GM20000 (cell line): ENCODE data around the gene NRDC.

ENCODE experiments used
- DNase-seq: peaks from one replicate; pipeline ENCODE4 v3.0.0; 2012; ENCODE audit warnings: low spot score
- TF ChIP-seq, protein P1 (sequence below): IDR thresholded peaks from 2 replicates; pipeline ENCODE4 v1.5.1; 2012; ENCODE audit warnings: mild to moderate bottlenecking, control low read depth; ENCODE audit errors: extremely low read depth, missing control alignments

Gene NRDC

DNA sequence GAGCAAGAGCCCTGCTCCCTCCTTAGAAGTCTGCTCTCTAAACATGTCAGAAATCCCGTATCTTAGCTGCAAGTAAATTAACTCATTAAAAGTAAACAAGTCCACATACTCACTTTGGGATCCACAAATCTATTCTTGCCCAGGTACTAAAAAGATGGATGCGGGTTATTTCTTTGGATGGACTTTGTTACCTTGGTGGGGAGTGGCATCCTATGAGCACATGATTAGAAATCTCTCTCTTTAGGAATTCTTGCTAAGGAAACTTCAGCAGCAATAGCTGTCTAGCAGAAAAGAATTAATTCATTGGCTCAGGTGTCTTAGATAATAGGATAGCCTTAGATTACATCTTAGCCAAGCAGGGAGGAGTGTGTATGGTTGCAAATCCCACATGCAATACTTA, 25.2 kb downstream of the NRDC start:
- TF ChIP-seq, protein P1, sequence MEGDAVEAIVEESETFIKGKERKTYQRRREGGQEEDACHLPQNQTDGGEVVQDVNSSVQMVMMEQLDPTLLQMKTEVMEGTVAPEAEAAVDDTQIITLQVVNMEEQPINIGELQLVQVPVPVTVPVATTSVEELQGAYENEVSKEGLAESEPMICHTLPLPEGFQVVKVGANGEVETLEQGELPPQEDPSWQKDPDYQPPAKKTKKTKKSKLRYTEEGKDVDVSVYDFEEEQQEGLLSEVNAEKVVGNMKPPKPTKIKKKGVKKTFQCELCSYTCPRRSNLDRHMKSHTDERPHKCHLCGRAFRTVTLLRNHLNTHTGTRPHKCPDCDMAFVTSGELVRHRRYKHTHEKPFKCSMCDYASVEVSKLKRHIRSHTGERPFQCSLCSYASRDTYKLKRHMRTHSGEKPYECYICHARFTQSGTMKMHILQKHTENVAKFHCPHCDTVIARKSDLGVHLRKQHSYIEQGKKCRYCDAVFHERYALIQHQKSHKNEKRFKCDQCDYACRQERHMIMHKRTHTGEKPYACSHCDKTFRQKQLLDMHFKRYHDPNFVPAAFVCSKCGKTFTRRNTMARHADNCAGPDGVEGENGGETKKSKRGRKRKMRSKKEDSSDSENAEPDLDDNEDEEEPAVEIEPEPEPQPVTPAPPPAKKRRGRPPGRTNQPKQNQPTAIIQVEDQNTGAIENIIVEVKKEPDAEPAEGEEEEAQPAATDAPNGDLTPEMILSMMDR = no peak
- no peak for DNase-seq

DNA sequence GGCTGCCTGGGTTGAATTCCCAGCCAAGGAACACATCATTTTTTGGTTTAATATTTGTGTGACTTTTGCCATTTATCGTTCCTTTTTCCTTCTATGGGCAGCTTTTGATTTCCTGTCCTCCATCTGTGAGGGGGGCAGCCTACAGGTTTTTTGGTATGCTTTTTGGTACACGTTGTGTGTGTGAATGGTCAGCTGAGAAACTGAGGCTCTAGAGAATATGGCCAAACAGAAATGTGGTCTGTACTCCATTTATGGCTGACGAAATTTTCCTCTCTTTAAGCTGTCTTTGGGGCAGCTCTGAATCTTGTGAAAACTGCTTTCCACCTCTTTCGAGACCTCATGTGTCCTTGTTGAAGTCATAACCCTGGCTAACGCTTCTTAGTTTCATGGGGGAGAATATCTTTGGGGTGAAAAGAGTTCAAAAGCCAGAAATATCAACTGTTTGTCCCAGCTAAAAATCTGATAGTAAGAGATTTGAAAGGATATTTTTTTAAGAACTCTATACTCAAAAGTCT, 26.6 kb downstream of the NRDC start:
- TF ChIP-seq, protein P1 = no peak
- no peak for DNase-seq

DNA sequence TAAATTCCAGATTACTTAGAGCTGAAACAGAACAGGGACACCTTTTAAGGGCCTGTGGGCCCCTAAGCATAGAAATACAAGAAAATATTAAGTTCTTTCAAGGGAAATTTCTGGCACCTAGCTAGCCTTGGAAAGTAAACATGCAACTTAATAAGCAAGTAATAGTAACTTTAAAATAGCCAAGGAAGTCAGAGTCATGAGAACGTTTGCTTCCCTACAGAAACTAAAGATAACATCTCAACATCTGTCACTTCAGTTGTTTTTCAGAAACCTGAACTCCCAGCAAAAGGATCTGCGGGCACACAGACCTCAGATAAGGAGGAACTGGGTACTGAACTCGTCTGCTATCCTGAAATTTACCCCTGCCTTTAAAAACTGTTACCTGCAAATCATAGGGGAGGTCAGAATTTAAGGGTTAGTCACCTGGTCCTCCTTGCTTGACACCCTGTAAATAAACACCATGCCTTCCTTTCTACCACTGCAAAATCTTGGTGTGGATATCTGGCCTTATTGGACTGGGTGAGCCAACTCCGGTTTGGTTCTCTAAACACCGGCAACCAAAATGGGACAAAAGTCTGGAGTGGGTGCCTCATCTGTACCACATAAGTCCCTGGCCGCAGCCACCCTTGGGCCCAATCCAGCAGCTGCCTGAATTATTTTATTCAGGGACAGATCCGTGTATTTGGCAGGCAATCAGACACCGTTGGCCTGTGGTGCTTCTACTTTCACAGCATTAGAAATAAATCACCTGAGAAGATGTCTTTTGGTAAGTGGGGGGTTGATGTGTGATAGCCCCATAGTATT, 27.9 kb downstream of the NRDC start:
- TF ChIP-seq, protein P1 = no peak
- DNase-seq = no peak

DNA sequence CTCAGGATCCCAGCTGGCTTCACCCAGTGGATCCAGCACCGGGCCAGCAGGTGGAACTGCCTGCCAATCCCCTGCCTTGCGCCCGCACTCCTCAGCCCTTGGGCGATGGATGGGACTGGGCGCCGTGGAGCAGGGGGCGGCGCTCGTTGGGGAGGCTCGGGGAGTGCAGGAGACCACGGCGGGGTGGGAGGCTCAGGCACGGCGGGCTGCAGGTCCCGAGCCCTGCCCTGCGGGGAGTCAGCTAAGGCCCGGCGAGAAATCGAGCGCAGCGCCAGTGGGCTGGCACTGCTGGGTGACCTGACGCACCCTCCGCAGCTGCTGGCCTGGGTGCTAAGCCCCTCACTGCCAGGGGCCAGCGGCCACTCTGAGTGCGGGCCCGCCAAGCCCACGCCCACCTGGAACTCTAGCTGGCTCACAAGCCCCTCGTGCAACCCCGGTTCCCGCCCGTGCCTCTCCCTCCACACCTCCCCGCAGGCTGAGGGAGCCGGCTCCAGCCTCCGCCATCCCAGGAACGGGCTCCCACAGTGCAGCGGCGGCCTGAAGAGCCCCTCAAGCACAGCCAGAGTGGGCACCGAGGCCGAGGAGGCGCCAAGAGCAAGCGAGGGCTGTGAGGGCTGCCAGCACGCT, 31.1 kb downstream of the NRDC start:
- no peak for DNase-seq
- TF ChIP-seq, protein P1 = no peak

DNA sequence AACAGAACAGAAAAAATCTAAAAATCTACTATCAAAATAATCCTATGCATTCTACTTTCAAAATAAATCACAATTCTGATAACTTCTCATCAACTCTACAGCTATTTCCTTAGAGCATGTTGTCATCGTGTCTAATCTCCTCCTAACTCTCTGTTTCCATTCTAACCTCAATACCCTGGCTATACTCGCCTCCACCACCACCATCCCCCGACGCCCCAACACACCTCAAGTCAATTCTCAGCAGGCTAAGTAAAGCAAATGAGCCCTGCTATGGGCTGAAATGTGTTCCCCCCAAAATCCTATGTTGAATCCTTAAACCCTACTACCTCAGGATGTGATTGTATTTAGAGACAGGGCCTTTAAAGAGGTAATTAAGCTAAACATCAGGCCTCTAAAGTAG, 34.6 kb downstream of the NRDC start:
- TF ChIP-seq, protein P1 = no peak
- peak; percentile 46 for DNase-seq

DNA sequence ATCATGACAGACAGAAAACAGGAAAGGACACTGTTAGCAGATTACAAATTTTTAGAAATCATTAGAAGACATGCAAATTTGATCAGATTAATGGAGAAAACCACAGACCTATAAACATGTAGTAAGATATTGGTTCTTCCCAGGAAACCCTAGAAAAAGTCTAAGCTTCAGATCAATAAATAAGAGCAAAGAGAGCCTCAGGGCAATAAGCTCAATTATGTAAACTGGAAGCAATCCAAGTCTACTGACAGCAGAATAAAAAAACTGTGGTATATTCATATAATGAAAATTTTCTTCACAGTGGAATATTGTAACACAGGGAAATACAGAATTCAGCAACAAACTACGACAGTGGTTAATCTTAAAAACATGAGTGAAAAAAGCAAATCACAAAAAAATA, 36.3 kb downstream of the NRDC start:
- TF ChIP-seq, protein P1 = no peak
- no peak for DNase-seq

DNA sequence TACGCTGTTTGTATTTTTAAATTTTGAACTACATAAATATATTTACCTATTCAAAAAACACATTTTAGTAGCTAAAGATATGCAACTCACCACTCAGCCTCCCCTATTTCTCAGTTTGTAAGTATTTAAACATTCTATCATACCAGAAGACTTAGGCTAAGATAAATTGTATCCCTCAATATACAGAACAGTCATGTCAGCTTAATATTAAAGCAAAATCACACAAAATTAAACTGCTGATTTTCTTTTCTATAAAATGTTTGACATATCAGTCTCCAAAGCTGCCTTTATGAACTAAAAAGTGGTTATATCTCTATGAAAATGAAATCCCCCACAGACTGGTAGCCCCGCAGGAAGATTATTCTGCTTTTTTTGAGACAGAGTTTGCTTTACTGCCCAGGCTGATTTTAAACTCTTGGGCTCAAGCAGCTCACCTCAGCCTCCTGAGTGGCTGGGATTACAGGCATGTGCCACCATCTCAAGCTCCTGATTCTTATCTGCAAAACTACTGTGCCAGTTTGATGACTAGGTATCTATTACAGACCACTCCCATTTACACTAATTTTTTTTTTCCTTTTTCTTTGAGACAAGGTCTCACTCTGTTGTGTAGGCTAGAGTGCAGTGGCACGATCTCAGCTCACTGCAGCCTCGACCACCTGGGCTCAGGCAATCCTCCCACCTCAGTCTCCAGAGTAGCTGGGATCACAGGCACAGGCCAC, 37.6 kb downstream of the NRDC start:
- no peak for DNase-seq
- TF ChIP-seq, protein P1 = no peak
